ENCODE measurements around the gene KIFC3.
A peak's percentile ranks its signal among the peaks of the same experiment; 100 is the strongest.
"Not testable (repeated sequence)": the region's sequence is repeated elsewhere in the genome, so short reads cannot be mapped to it uniquely, and the experiment has no call there.

Gene KIFC3

GRCh38 chr16:57784334-57784733, 18.0 kb downstream of the KIFC3 start:
- in situ Hi-C loops (cut with HindIII; ENCODE audit: low sequenced_read_pairs) = no loop called here

GRCh38 chr16:57783883-57784282, 18.4 kb downstream of the KIFC3 start:
- in situ Hi-C loops (cut with HindIII; ENCODE audit: low sequenced_read_pairs) = no loop called here
- no peak overlapping the region for H3K4me3 ChIP-seq (ENCODE audit: low read depth, low read length)
- TF ChIP-seq CTCF (IDR thresholded peaks at IDR 0.05; ENCODE audit: low read depth, low read length) = no peak
- no peak for DNase-seq (ENCODE audit: low read depth, low spot score)

More at GRCh38 chr16:57784334-57784733, 18.0 kb downstream of the KIFC3 start:
- no peak for TF ChIP-seq CTCF (IDR thresholded peaks at IDR 0.05; ENCODE audit: low read depth, low read length)
- no peak for DNase-seq (ENCODE audit: low read depth, low spot score)
- no peak overlapping the region for H3K4me3 ChIP-seq (ENCODE audit: low read depth, low read length)

GRCh38 chr16:57783116-57783515, 19.2 kb downstream of the KIFC3 start:
- TF ChIP-seq CTCF (IDR thresholded peaks at IDR 0.05; ENCODE audit: low read depth, low read length) = no peak
- DNase-seq (ENCODE audit: low read depth, low spot score) = no peak
- in situ Hi-C loops (cut with HindIII; ENCODE audit: low sequenced_read_pairs) = no loop called here
- no peak overlapping the region for H3K4me3 ChIP-seq (ENCODE audit: low read depth, low read length)

- DNase-seq (ENCODE audit: low read depth, low spot score); in situ Hi-C loops (cut with HindIII; ENCODE audit: low sequenced_read_pairs); H3K4me3 ChIP-seq (ENCODE audit: low read depth, low read length): not testable (repeated sequence)
These were observed 19.7 kb downstream of the KIFC3 start for GRCh38 chr16:57782607-57783055.

- TF ChIP-seq CTCF (IDR thresholded peaks at IDR 0.05; ENCODE audit: low read depth, low read length) = no peak
These were observed 20.3 kb downstream of the KIFC3 start for GRCh38 chr16:57781741-57782606.

GRCh38 chr16:57781349-57781740, 20.9 kb downstream of the KIFC3 start:
- H3K4me3 ChIP-seq (ENCODE audit: low read depth, low read length) = no peak overlapping the region
- in situ Hi-C loops (cut with HindIII; ENCODE audit: low sequenced_read_pairs) = no loop called here
- TF ChIP-seq CTCF (IDR thresholded peaks at IDR 0.05; ENCODE audit: low read depth, low read length) = no peak
- DNase-seq (ENCODE audit: low read depth, low spot score) = no peak

More at GRCh38 chr16:57781741-57782606, 20.3 kb downstream of the KIFC3 start:
- H3K4me3 ChIP-seq (ENCODE audit: low read depth, low read length) = no peak overlapping the region
- in situ Hi-C loops (cut with HindIII; ENCODE audit: low sequenced_read_pairs) = no loop called here
- peak; percentile 74 for DNase-seq (ENCODE audit: low read depth, low spot score)

- H3K4me3 ChIP-seq (ENCODE audit: low read depth, low read length); DNase-seq (ENCODE audit: low read depth, low spot score); in situ Hi-C loops (cut with HindIII; ENCODE audit: low sequenced_read_pairs): not testable (repeated sequence)
These were observed 22.5 kb downstream of the KIFC3 start for GRCh38 chr16:57779836-57780235.
